HL-60 (cell line): Measurements from ENCODE around the gene CMIP.

Experiments
- CTCF ChIP-seq: IDR thresholded peaks from one replicate; pipeline ENCODE4 v1.5.1; 2011; ENCODE audit warnings: low read length, control low read depth, inconsistent platforms; ENCODE audit not compliant: insufficient read depth
- GABPA ChIP-seq: IDR thresholded peaks from 2 replicates; pipeline ENCODE4 v1.6.1; 2012; ENCODE audit warnings: low read depth
- POLR2AphosphoS5 ChIP-seq: IDR thresholded peaks from 2 replicates; pipeline ENCODE4 v1.6.1; 2012; ENCODE audit warnings: low read depth
- REST ChIP-seq: IDR thresholded peaks from 2 replicates; pipeline ENCODE4 v1.6.1; 2012; ENCODE audit warnings: low read depth; ENCODE audit not compliant: insufficient replicate concordance
- SPI1 ChIP-seq: IDR thresholded peaks from 2 replicates; pipeline ENCODE4 v1.6.1; 2012; ENCODE audit warnings: low read depth, mild to moderate bottlenecking, borderline replicate concordance

GRCh38 chr16:81614171-81614570 lies 169.6 kb downstream of the CMIP start:
- TF ChIP-seq CTCF (no peak), GABPA (no peak), POLR2AphosphoS5 (no peak), SPI1 (no peak), REST (no peak)
